Measurements from ENCODE around the gene TRPV6.

DNA sequence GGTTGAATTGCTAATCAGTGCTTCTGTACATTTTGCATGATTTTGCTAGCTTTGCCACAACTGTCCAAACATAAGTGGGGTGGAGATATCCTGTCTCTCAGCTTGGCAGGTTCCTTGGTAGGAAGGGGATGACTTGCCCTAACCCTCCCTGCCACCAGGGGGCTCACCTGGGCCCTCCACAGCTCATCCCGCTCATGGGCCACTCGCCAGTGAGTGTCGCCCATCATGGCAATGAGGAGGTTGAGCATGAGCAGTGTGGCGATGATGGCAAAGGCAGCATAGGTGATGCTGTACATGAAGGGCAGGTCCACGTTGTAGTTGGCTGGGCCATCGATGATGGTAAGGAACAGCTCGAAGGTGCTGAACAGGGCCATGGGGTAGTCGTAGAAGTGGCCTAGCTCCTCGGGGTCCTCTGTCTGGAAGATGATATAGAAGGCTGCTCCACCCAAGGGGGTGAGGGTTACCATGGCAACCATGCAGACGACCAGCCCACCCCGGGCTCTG lies 12.2 kb downstream of the TRPV6 start:
- TF ChIP-seq EZH2 (IDR thresholded peaks at IDR 0.05; ENCODE audit: borderline replicate concordance, low read depth, low read length, poor library complexity, severe bottlenecking): no peak
- peak; percentile 69 for TF ChIP-seq CTCF (conservative IDR thresholded peaks at IDR 0.05; ENCODE audit: low read depth, low read length)

Data from A673 (cell line).